Peyer's patch (tissue), 4 donors: ENCODE data around the gene LY86.

Experiments
- CTCF ChIP-seq, 6 experiments: fragments of 450-650 bp in 4 of 6; fragments of 200-600 bp in 2 of 6; sonication (generic) in 1 of 6; IDR thresholded peaks; one replicate each; pipeline ENCODE4 v1.5.1; 2017 to 2019; ENCODE audit warnings: antibody characterized with exemption in 6 of 6, mild to moderate bottlenecking in 3 of 6, moderate library complexity in 1 of 6
- POLR2A ChIP-seq, 2 donors: fragments of 450-650 bp; IDR thresholded peaks; one replicate each; pipeline ENCODE4 v1.5.1; 2017; ENCODE audit warnings: antibody characterized with exemption in 2 of 2, mild to moderate bottlenecking in 2 of 2, moderate library complexity in 2 of 2

GRCh38 chr6:6584310-6585002, 4.1 kb upstream of the LY86 start:
- TF ChIP-seq CTCF (IDR thresholded peaks at IDR 0.05): peak in 1 of 6 experiments; percentile 10
- TF ChIP-seq POLR2A (IDR thresholded peaks at IDR 0.05): no peak
